HepG2 (cell line): ENCODE data around the gene P4HTM.

Experiments used
- ATF6 ChIP-seq: sonication (generic); formaldehyde crosslinking; conservative IDR thresholded peaks from 2 replicates; pipeline ENCODE4 v1.4.0; 2020; ENCODE audit warnings: missing genetic modification reagents
- BHLHE40 ChIP-seq: IDR thresholded peaks from 2 replicates; pipeline ENCODE4 v1.6.1; 2011; ENCODE audit warnings: low read length, improper control_type of control experiment
- CTCF ChIP-seq: sonication (generic); formaldehyde crosslinking; IDR thresholded peaks from 2 replicates; pipeline ENCODE4 v1.5.0; 2020; ENCODE audit warnings: mild to moderate bottlenecking, missing genetic modification reagents, moderate library complexity
- HOXA3 ChIP-seq: sonication (generic); formaldehyde crosslinking; IDR thresholded peaks from 2 replicates; pipeline ENCODE4 v1.5.0; 2020; ENCODE audit warnings: missing genetic modification reagents
- MAF1 ChIP-seq: sonication (generic); formaldehyde crosslinking; IDR thresholded peaks from 2 replicates; pipeline ENCODE4 v1.5.0; 2020; ENCODE audit warnings: missing genetic modification reagents, borderline replicate concordance
- PBX3 ChIP-seq: sonication (generic); formaldehyde crosslinking; IDR thresholded peaks from 2 replicates; pipeline ENCODE4 v1.8.1; 2023; ENCODE audit warnings: missing genetic modification reagents, inconsistent platforms, borderline replicate concordance
- RBM39 ChIP-seq: fragments of 200-400 bp; formaldehyde crosslinking; IDR thresholded peaks from one replicate; pipeline ENCODE4 v1.6.1; 2018; ENCODE audit warnings: antibody characterized with exemption, mild to moderate bottlenecking, low read depth, low read length; ENCODE audit not compliant: poor library complexity, severe bottlenecking
- REST ChIP-seq, 2 experiments: IDR thresholded peaks; 2 replicates each; pipeline ENCODE4 v1.6.1; 2011 to 2012; ENCODE audit warnings: low read length in 2 of 2, borderline replicate concordance in 1 of 2, low read depth in 1 of 2, mild to moderate bottlenecking in 1 of 2, moderate library complexity in 1 of 2
- RXRA ChIP-seq: sonication (generic); formaldehyde crosslinking; IDR thresholded peaks from 2 replicates; pipeline ENCODE4 v1.5.1; 2020; ENCODE audit warnings: missing genetic modification reagents
- THRA ChIP-seq: sonication (generic); formaldehyde crosslinking; IDR thresholded peaks from 2 replicates; pipeline ENCODE4 v1.4.0; 2020; ENCODE audit warnings: missing genetic modification reagents, borderline replicate concordance
- TOE1 ChIP-seq: sonication (generic); formaldehyde crosslinking; IDR thresholded peaks from 2 replicates; pipeline ENCODE4 v1.4.0; 2020; ENCODE audit warnings: mild to moderate bottlenecking, missing genetic modification reagents
- ZFY ChIP-seq: sonication (generic); formaldehyde crosslinking; IDR thresholded peaks from 2 replicates; pipeline ENCODE4 v1.4.0; 2020; ENCODE audit warnings: missing genetic modification reagents
- ZNF788 ChIP-seq: sonication (generic); formaldehyde crosslinking; IDR thresholded peaks from 2 replicates; pipeline ENCODE4 v1.5.0; 2020; ENCODE audit warnings: mild to moderate bottlenecking, missing genetic modification reagents, borderline replicate concordance

GRCh38 chr3:48982686-48983085, 7.4 kb upstream of the P4HTM start:
- TF ChIP-seq RBM39 (no peak), ZNF788 (CRISPR knock-in tag) (no peak), THRA (CRISPR knock-in tag) (no peak), PBX3 (CRISPR knock-in tag) (no peak), ATF6 (no peak), RXRA (CRISPR knock-in tag) (no peak), MAF1 (no peak), CTCF (CRISPR knock-in tag) (no peak), REST (IDR thresholded peaks at IDR 0.05; ENCODE audit: borderline replicate concordance in 1 of 2, low read depth in 1 of 2, low read length in 2 of 2) (no peak), ZFY (CRISPR knock-in tag) (no peak), HOXA3 (no peak), BHLHE40 (no peak), TOE1 (CRISPR knock-in tag) (no peak)
